HG02571 (cell line): ENCODE data around the gene SLC30A2.
"Not testable (repeated sequence)": the region's sequence is repeated elsewhere in the genome, so short reads cannot be mapped to it uniquely, and the experiment has no call there.

Source experiments
- ATAC-seq: cut with Tn5 transposase; IDR thresholded peaks from one replicate; pipeline ENCODE4 v1.9.1; 2021; ENCODE audit warnings: mild to moderate bottlenecking, moderate library complexity; ENCODE audit not compliant: unreplicated experiment

SLC30A2 gene

GRCh38 chr1:26045722-26046245, at the start of gene SLC30A2:
SLC30A2 (minus strand) TSS chr1:26046118; CDS start chr1:26045896, 222 bp downstream.
- ATAC-seq: no peak

DNA sequence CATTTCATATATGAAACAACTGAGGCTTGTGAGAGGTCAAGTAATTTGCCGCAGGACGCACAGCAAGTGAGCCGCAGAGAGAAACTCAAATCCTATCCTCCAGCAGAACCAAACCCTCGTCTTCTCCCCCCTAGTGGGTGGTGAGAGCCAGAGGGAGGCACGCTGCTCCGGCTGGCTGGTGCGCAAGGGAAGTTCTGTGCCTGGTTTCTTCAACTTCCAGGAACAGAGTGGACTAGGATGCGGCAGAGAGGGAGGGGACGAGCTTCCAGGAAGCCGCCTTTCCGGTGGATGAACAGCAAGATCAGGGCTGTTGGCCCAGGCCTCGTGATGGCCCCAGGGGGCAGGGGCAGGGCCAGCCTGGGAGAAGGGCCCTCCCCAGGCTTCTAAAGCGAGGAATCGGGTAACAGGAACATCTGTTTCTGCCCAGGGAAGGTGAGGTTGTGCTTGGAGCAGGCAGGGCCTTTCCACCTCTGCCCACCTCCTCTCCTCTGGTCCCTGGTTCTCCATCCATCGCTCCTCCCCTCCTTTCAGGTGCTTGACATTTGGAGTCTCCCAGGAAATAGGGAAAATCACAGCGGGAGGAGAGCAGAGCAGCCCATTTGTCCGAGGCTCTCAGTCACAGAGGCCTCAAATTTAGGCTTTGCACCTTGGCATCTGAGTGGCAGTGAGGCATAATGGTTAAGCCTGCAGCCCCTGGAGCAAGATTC, 48.9 kb upstream of the SLC30A2 start:
- ATAC-seq: no peak

- no peak for ATAC-seq
Observed at GRCh38 chr1:26094076-26094669, 48.3 kb upstream of the SLC30A2 start.

GRCh38 chr1:26093569-26093968, 47.7 kb upstream of the SLC30A2 start:
- not testable (repeated sequence) for ATAC-seq

DNA sequence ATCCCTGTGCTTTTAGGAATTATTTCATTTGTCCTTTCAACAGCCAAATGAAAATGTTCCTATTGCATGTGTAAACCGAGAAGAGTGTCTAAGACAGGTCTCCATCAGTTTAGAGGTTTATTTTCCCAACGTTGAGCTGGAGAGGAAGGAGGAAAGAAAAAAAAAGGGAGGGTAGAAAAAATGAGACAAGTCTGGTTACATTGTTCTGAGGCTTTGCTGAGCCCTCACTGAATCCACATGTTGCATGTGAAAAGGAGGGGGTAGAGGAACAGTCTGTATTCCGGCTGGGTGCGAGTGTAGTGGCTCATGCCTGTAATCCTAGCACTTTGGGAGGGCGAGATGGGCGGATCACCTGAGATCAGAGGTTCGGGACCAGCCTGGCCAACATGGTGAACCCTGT, 46.5 kb upstream of the SLC30A2 start:
- ATAC-seq: no peak

GRCh38 chr1:26090893-26091292, 45.0 kb upstream of the SLC30A2 start:
- ATAC-seq: no peak

DNA sequence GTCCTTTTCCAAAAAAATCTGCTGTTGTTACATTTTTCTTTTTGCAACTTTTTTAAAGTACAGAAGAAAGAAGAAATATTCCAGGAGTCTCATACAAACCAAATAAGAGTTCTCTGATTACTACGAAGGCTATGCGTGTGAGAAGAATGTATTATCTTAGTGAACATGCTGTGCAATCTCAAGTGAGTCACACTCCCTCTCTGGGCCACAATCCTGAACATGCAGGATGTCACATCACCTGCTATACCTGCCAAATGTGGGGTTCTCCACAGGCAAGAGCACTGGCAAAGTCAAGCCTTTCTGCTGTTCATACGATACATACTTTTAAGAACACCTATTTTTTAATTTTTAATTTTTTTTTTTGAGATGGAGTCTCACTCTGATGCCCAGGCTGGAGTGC, 43.2 kb upstream of the SLC30A2 start:
- ATAC-seq: no peak

GRCh38 chr1:26084844-26085243, 38.9 kb upstream of the SLC30A2 start:
- ATAC-seq: no peak

DNA sequence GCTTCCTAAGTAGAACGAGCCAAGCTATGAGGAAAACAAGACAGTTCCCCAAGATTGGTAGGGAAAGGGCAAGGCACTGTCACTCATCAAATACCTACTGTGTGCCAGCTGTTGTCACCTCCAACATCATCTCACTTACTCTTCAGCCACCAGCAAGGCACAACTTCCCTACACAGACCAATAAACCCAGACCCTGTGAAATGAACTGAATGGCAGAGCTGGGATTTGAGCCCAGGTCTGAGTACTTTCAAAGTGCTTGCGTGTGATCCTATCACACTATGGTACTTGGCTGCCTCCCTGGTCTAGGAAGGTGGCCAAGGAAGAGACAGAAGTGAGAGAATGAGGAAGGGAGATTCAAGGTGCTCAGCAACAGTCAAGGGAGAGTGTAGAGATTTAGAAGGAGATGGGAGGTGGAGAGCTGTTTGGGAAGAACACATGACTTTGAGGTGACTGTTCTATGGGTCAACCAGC, 38.2 kb upstream of the SLC30A2 start:
- no peak for ATAC-seq

GRCh38 chr1:26083208-26083607, 37.3 kb upstream of the SLC30A2 start:
- ATAC-seq: no peak

DNA sequence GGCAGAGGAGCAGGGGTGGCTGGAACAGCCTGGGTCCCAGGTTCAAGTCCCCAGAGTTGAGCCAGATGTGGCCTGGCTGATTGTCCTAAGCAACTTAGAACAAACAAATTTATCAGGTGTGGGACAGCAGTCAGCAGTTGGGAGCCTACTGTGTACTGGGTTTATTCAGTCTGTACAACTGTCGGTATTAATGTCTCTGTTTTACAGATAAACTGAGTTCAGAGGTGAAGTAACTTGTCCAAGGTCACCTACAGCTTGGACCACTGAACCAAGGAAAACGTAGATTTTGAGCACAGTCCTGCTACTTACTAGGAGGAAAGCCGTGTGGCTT, 36.1 kb upstream of the SLC30A2 start:
- no peak for ATAC-seq

- ATAC-seq: no peak
Observed at GRCh38 chr1:26081267-26082019, 35.5 kb upstream of the SLC30A2 start.

DNA sequence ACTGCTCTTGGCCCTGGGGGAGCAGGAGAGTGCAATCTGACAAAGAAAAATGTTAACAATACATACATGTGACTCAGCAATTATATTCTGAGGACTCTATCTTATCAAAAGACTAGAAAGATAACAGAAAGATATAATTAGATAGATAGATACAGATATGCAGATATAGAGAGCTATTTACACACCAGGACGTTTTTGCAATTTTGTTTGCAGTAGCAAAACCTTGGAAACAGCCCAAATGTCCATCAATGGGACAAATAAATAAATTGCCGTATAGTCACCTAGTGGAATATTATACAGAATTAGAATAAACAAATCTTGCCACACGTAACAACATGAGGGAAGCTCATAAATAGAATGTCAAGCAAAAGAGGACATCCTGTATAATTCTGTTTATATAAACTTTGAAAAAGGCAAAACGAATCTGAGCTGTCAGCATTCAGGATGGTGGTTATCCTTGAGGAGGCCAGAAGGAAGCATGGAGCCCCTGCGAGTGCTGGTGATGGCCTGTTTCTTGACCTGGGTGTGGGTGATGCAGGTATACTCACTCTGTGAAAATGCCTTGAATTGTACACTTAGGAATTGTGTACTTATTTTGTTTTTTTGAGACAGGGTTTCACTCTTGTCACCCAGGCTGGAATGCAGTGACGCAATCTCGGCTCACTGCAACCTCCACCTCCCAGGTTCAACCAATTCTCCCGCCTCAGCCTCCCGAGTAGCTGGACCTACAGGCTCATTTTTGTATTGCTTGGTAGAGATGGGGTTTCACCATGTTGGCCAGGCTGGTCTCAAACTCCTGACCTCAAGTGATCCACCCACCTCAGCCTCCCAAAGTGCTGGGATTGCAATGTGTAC, 34.3 kb upstream of the SLC30A2 start:
- ATAC-seq: no peak

GRCh38 chr1:26079178-26079563, 33.3 kb upstream of the SLC30A2 start:
- no peak for ATAC-seq

DNA sequence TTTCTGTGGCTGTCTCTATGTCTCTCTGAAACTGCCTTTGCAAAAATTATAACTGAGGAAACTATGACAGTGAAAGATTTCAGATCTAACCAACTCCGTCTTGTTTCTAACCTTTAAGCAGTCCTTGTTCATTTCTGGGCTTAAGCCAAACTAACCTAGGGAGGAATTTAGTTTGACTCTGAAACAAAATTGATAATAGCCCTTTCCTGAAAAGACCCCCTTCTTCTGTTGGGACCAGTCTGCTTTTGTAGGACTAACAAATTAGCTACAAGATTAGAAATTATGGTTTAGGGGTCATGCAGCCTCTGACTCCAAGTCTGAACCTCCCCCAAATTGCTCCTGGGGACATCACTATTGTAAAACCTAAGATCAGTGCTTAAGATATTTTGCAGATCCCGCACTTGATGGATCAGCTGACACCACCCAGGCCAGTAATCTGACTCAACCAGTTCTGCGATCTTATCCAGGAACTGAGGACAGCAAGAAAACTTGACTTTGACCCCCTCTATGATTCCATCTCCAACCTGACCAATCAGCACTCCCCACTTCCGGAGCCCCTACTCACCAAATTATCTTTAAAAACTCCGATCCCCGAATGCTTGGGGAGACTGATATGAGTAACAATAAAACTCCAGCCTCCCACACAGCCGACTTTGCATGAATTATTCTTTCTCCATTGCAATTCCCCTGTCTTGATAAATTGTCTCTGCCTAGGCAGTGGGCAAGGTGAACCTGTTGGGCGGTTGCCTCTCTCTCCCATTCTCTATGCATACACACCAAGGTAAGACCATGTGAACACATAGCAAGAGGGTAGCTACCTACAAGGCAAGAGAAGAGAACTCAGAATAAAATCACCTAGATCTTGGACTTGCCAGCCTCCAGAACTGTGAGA, 32.6 kb upstream of the SLC30A2 start:
- ATAC-seq: no peak

DNA sequence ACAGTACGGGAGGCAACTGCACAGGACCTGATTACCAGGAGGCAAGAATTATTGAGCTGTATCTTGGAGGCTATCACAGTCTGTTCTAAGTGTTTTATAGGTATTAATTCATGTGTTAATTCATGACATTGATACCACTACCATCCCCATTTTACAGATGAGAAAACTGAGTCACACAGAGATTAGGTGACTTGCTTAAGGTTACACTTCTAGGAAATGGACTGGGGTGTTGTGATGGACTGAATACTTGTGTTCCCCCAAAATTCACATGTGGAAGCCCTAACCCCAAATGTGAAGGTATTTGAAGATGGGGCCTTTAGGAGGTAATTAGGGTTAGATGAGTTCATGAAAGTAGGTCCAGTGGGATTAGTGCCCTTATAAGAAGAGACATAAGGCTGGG, 31.6 kb upstream of the SLC30A2 start:
- no peak for ATAC-seq

- ATAC-seq: no peak
Observed at GRCh38 chr1:26075421-26076144, 29.7 kb upstream of the SLC30A2 start.

DNA sequence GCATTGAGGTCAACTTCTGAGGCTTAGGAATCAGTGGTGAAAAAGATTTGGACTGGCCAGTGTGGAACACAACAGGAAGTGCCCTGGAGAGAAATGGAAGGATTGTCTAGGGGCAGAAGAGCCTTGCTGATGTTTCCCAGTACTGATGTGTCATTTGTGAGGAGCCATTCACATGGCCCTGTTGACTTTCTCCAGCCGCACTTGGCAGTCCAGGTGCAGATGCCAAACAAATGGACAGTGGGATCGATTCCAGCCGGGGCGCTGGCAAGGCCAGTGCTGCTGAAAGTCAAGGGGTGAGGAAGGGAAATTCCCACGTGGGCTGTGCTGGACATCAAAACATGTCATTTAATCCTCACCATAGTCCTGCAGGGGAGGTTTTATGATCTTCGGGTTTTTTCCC, 26.4 kb upstream of the SLC30A2 start:
- no peak for ATAC-seq

GRCh38 chr1:26070963-26071342, 25.0 kb upstream of the SLC30A2 start:
- ATAC-seq: no peak
